HCT116 (cell line): Measurements from ENCODE around the gene PDE9A.
"Not testable (repeated sequence)": the region's sequence is repeated elsewhere in the genome, so short reads cannot be mapped to it uniquely, and the experiment has no call there.

Experiments
- ATF3 ChIP-seq: IDR thresholded peaks from 2 replicates; pipeline ENCODE4 v1.6.1; 2012
- POLR2A ChIP-seq: IDR thresholded peaks from 2 replicates; pipeline ENCODE4 v1.7.0; 2011; ENCODE audit warnings: borderline replicate concordance; ENCODE audit not compliant: insufficient read depth, insufficient read length; ENCODE audit errors: extremely low read depth
- POLR2AphosphoS5 ChIP-seq: IDR thresholded peaks from 2 replicates; pipeline ENCODE4 v1.6.1; 2011; ENCODE audit warnings: mild to moderate bottlenecking, low read depth, low read length, moderate library complexity
- ZBTB33 ChIP-seq: IDR thresholded peaks from 2 replicates; pipeline ENCODE4 v1.6.1; 2011; ENCODE audit warnings: mild to moderate bottlenecking, low read length, moderate library complexity; ENCODE audit not compliant: insufficient replicate concordance; ENCODE audit errors: extremely low read depth

- not testable (repeated sequence) for TF ChIP-seq POLR2AphosphoS5, POLR2A, ATF3, ZBTB33
These were observed 62.0 kb downstream of the PDE9A start for GRCh38 chr21:42715427-42715826.
